HG03108 (cell line): ENCODE results near the gene NUP155.
"Not testable (repeated sequence)": the region's sequence is repeated elsewhere in the genome, so short reads cannot be mapped to it uniquely, and the experiment has no call there.

Source experiments
- ATAC-seq: cut with Tn5 transposase; IDR thresholded peaks from one replicate; pipeline ENCODE4 v1.9.1; 2021; ENCODE audit warnings: moderate library complexity; ENCODE audit not compliant: unreplicated experiment

Gene NUP155

GRCh38 chr5:37370864-37371726 is at the start of gene NUP155:
Gene NUP155 (minus strand): TSS chr5:37371106. CDS start chr5:37370977, 129 bp downstream.
- ATAC-seq = peak; percentile 96

DNA sequence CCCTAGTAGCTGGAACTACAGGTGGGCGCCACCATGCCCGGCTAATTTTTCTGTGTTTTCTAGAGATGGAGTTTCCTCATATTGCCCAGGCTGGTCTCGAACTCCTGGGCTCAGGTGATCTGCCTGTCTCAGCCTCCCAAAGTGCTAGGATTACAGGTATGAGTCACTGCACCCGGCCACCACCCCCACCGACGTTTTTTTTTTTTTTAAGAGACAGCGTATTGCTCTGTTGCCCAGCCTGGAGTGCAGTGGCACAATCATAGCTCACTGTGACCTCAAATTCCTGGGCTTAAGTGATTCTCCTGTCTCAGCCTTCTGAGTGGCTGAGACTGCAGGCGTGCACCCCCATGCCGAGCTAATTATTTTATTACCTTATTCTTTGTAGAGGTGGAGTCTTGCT is 46.4 kb upstream of the NUP155 start:
- ATAC-seq = no peak

- not testable (repeated sequence) for ATAC-seq
Measured at GRCh38 chr5:37415456-37415855, 44.5 kb upstream of the NUP155 start.

DNA sequence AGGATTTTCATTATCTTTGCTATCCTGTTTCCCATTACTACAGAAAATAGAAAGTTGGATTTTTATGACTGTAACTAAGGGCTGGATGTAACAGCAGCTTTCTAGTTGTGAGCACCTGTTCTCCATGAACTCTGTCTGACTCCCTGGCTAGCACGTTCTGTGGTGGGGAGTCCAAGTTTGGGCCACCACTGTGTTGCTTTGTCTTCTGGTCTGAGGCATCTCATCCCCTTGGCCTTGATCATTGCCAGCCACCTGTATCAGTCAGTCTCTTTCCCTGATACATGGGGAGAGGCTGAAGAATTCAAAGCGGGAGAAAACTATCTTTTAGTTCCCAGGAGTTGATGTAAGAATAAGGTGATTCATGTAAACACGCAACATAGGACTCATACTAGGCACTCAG is 41.6 kb upstream of the NUP155 start:
- ATAC-seq = no peak

DNA sequence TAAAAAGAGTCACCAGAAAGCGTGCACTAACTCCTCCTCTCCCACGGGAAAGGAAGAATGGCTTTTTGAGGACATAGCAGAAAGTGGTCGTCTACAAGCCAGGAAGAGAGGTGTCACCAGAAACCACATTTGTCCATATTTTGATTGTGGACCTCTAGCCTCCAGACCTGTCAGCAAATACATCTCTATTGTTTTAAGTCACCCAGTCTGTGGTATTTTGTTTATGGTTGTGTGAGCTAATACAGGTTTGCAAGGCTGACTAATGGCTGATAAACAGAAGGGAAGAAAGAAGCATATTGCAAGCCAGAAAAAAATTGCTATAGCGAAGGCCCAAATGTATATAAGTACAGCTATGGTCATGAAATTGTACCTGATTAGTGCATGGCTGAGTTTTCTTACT is 29.6 kb upstream of the NUP155 start:
- ATAC-seq = no peak

- no peak for ATAC-seq
Measured at GRCh38 chr5:37396352-37396751, 25.4 kb upstream of the NUP155 start.

DNA sequence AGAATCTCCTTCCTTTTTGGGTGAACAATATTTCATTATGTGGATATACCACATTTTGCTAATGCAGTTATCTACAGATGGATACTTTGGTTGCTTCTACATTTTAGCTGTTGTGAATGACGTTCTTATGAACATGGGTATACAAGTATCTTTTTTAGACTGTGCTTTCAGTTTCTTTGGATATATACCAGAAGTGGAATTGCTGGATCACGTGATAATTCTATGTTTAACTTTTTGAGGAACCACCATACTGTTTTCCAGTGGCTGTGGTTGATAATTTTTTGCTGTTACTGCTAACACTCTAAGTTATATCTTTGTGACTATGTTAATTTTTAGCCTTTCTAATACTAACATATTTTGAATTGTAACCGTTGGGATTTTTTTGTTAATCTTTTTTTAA is 20.7 kb upstream of the NUP155 start:
- no peak for ATAC-seq

DNA sequence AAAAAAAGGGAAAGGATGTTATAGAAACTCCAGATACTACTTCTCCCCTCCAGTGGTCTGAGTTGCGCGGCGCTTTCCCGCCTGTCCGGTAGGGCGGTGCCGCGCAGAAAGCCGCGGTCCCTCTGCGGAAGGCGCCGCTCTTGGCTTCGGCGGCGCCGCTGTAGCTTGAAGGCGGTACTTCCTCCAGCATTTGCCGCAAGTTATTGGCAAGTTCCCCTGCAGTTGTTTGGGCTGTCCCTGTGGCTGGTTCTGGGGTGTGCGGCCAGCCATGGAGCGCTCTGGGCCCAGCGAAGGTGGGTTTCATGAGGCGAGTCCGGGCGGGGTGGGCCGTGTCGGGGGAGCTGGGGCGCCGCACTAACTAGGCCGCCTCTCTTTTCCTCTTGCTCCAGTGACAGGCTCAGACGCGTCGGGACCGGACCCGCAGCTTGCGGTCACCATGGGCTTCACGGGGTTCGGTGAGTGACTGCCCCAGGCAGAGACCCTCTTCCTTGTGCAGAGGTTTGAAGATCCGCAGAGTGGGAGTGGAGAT is 8.3 kb upstream of the NUP155 start, which contains the start of gene WDR70:
Gene WDR70, plus strand, starts transcription at position 219 of the 529 bp plus-strand sequence. Its CDS starts 50 bp downstream, at position 269.
- ATAC-seq = peak; percentile 100

- ATAC-seq = not testable (repeated sequence)
Measured at GRCh38 chr5:37378066-37378465, 7.2 kb upstream of the NUP155 start.

GRCh38 chr5:37375091-37375490 is 4.2 kb upstream of the NUP155 start:
- no peak for ATAC-seq

DNA sequence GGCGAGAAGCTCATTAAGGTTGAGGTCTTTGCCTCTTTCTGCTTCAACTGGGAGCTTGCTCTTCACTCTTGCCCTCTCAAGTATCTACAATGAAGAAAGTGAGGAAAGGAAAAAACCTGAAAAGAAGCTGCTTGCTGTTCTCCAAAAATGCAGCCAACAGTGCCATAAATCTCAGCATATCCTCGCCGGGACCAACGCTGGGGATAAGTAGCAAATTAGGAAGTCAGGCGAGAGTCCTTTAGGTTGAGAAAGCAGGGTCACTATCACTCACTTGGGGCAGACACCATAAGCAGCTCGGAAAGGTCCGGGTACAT is 399 bp downstream of the NUP155 start:
- ATAC-seq = no peak

GRCh38 chr5:37355161-37355560 is 15.7 kb downstream of the NUP155 start:
- ATAC-seq = no peak

DNA sequence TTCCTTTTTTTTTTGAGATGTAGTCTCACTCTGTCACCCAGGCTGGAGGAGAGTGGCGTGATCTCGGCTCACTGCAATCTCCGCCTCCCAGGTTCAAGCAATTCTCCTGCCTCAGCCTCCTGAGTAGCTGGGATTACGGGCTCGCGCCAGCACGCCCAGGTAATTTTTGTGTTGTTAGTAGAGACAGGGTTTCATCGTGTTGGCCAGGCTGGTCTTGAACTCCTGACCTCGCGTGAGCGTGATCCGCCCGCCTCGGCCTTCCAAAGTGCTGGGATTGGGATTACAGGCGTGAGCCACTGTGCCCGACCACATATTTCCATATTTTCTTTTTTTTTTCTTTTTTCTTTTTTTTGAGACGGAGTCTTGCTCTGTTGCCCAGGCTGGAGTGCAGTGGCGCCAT is 28.2 kb downstream of the NUP155 start:
- not testable (repeated sequence) for ATAC-seq

GRCh38 chr5:37334754-37335153 is 36.2 kb downstream of the NUP155 start:
- not testable (repeated sequence) for ATAC-seq

DNA sequence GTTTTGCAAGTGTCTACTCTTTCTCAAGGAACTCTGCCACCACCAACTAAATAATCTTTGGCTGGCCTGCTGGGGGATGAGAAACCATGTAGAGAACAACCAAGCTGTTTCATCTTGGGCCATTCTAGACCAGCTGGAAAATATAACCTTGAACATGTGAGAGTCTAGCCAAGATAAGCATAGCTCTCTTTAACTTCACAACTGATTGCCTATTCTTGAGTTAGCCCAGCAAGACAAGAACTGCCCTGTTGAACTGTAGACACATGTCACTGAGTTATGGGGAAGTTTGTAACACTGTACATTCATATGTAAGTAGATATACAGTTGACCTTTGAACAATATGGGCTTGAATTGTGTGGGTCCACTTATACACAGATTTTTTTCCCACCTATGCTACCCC is 44.4 kb downstream of the NUP155 start:
- no peak for ATAC-seq

GRCh38 chr5:37323607-37324006 is 47.3 kb downstream of the NUP155 start:
- no peak for ATAC-seq

DNA sequence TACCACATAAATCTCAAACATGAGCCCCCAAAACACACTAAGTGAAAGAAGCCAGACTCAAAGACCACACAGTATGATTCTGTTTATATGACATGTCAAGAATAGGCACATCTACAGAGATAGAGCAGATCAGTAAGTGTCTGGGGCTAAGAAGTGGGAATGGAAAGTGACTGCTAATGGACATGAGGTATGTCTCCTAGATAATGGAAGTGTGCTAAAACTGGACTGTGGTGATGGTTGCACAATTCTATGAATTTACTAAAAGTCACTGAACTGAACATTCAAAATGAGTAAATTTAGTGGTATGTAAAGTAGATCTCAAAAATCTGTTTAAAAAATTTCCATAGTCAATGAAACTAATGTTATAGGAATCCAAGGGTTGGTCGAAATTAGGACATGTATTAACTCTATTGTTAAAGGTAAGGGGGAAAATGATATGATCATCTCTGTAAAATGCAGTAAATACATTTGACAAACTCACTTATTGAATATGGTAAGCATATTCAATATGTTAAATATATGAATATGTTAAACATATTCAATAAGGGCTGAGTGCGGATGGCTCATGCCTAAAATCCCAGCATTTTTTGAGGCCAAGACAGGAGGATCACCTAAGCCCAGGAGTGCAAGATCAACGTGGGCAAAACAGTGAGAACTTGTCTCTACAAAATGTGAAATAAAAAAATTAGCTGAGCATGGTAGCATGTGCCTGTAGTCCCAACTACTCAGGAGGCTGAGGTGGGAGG is 51.7 kb downstream of the NUP155 start:
- no peak for ATAC-seq

GRCh38 chr5:37316027-37316426 is 54.9 kb downstream of the NUP155 start:
- no peak for ATAC-seq

DNA sequence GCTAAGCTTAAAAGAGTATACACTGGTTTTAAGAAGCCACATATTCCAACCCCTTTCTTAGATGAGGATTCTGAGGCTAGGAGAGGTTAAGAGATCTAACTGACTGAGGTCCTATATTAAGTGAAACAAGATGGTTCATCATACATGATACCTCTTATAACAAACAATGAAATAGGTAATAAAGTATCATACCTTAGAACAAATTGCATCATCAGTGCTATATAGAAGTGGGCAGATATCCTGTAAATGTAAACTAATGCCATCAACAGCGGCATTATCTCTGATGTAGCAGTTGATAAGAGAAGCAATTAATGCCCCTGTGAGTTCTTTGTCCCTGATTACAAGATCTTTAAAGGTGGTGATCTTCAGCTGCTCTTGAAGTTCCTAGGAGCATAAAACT is 60.5 kb downstream of the NUP155 start:
- ATAC-seq = no peak

DNA sequence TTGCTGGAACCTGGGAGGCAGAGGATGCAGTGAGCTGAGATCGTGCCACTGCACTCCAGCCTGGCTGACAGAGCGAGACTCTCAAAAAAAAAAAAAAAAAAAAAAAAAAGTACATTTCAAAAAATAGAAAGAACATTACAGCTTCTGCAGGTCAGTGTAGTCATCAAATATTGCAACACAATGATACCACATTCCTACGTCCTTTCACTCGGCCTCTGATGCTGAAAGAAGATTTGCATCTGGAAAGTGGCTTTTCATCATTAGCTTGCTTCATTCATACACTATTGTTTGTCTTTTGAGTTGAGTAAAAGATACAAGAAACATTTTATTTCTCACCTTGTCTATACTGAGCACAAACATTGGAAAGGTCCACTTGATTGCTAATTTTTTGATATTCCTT is 62.1 kb downstream of the NUP155 start:
- no peak for ATAC-seq

DNA sequence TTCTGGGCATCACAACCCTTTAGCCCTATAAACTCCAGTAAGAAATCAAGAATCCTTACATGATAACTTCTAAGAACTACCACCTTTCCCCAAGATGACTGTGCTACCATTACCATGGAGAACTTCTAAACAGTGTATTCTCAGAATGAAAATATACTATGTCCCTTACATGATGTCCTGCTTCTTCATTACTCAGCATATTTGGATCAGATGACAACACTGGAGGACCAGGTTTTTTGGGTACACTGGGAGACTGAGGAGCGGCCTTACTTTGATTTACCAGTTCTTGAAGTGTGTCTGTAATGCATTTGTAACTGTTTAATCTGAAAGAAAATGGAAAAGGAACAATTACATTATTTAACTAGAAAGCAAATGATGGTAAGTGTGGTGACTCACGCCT is 66.0 kb downstream of the NUP155 start:
- ATAC-seq = no peak

DNA sequence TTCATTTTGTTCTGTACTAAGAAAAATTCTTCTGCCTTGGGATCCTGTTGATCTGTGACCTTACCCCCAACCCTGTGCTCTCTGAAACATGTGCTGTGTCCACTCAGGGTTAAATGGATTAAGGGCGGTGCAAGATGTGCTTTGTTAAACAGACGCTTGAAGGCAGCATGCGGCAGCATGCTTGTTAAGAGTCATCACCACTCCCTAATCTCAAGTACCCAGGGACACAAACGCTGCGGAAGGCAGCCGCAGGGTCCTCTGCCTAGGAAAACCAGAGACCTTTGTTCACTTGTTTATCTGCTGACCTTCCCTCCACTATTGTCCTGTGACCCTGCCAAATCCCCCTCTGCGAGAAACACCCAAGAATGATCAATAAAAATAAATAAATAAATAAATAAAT is 74.6 kb downstream of the NUP155 start:
- ATAC-seq = not testable (repeated sequence)
